Testis (tissue), 3 donors: ENCODE measurements around the gene DNAJC10. TPM values are rescaled to one million over a fixed set of nuclear protein-coding genes. Genes with fewer than 3 reads are reported as not detected.

ENCODE experiments used
- DNase-seq: peaks from one replicate; pipeline ENCODE4 v3.0.0-alpha.2; 2019
- H3K27ac ChIP-seq, 2 donors: fragments of 200-600 bp; sonication (generic); one replicate each; pipeline ENCODE4 v1.5.1; 2019
- H3K27me3 ChIP-seq: fragments of 200-600 bp; sonication (generic); one replicate; pipeline ENCODE4 v1.5.1; 2019
- H3K36me3 ChIP-seq: fragments of 200-600 bp; sonication (generic); one replicate; pipeline ENCODE4 v1.5.1; 2017; ENCODE audit warnings: low read depth; ENCODE audit errors: missing control alignments
- H3K4me1 ChIP-seq: fragments of 200-600 bp; sonication (generic); one replicate; pipeline ENCODE4 v1.5.1; 2019
- H3K4me3 ChIP-seq, 2 donors: fragments of 200-600 bp; sonication (generic); one replicate each; pipeline ENCODE4 v1.5.1; 2017 to 2019
- H3K9me3 ChIP-seq: fragments of 200-600 bp; sonication (generic); one replicate; pipeline ENCODE4 v1.5.1; 2017
- CTCF ChIP-seq, 3 experiments: fragments of 450-650 bp in 2 of 3; fragments of 200-600 bp in 1 of 3; sonication (generic) in 1 of 3; IDR thresholded peaks; one replicate each; pipeline ENCODE4 v1.5.1; 2016 to 2019; ENCODE audit warnings: antibody characterized with exemption in 3 of 3, mild to moderate bottlenecking in 2 of 3, moderate library complexity in 1 of 3
- POLR2A ChIP-seq: fragments of 450-650 bp; IDR thresholded peaks from one replicate; pipeline ENCODE4 v1.6.1; 2017; ENCODE audit warnings: antibody characterized with exemption, mild to moderate bottlenecking, moderate library complexity
- WGBS, 2 donors: methylation state at CpG; one replicate each; pipeline ENCODE4 v1.1.5; 2018; 5-methylcytosine and 5-hydroxymethylcytosine counted together
- intact Hi-C: fragments of 100-400 bp; cut with DNase I; formaldehyde crosslinking; loops from one replicate; pipeline ENCODE4 v1.15.1; 2023; ENCODE audit warnings: low total_unique reads
- polyA plus RNA-seq: library from polyadenylated mRNA; stranded (reverse); fragments of 350-450 nt; fragmentation: Illumina TruSeq; extraction: RNeasy Lipid Tissue Mini Kit (QIAGEN cat#74804); gene quantifications from one replicate; pipeline ENCODE4 v1.2.3, GENCODE V29; 2014; ENCODE audit warnings: low read depth, low replicate concordance; ENCODE audit not compliant: insufficient read depth
- small RNA-seq, 2 donors: library from RNA; depleted of rRNA; stranded (forward); fragments of <200 nt; gene quantifications; one replicate each; pipeline ENCODE3, GENCODE V24; 2016
- total RNA-seq, 2 donors: library from RNA; depleted of rRNA; stranded (reverse); fragments of >200 nt; gene quantifications; one replicate each; pipeline ENCODE4 v1.2.3, GENCODE V29; 2016

Gene DNAJC10
- total and polyA plus RNA-seq, 3 donors from 2014 or later: 51.0 to 91.3 (median 81.4) TPM

GRCh38 chr2:182834293-182834692, 118.2 kb downstream of the DNAJC10 start:
- no peak for DNase-seq
- Histone ChIP-seq H3K27me3 (no peaks in the 10 kb centered on the region), H3K4me3 (no peak overlapping the region), H3K36me3 (no peaks in the 10 kb centered on the region), H3K9me3 (no peaks in the 10 kb centered on the region), H3K27ac (no peak overlapping the region), H3K4me1 (no peaks in the 10 kb centered on the region)
- 68 to 74% methylated on average over 1 of the region's 1 CpG for WGBS, 2 donors
- intact Hi-C loops: no loop called here
- no peak for TF ChIP-seq POLR2A
- TF ChIP-seq CTCF (IDR thresholded peaks at IDR 0.05): no peak

DNA sequence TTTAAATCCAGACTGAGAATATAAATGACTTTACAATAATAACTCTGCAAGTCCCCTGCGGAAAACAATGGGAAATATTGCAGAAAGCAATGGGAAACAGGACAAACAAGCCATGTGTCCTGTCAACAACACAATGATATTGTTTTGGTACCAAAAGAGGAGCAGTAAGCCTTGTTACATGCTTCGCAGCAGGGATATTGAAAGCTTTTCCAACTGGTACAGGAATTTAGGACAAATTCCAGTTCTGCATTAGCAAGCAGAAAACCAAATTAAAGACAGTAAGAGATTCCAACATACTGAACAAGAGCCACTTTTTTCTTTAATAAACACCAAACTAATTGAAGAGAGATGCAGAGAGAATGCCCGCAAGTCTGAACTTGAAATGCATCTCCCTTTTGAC, 120.4 kb downstream of the DNAJC10 start:
- Histone ChIP-seq H3K9me3 (no peaks in the 10 kb centered on the region), H3K36me3 (no peaks in the 10 kb centered on the region), H3K4me3 (no peak overlapping the region), H3K4me1 (no peaks in the 10 kb centered on the region), H3K27me3 (no peaks in the 10 kb centered on the region), H3K27ac (no peak overlapping the region)
- WGBS, 2 donors: 78% methylated on average over 3 of the region's 3 CpGs
- no peak for DNase-seq
- TF ChIP-seq POLR2A: no peak
- TF ChIP-seq CTCF (IDR thresholded peaks at IDR 0.05): no peak
- intact Hi-C loops: no loop called here

Small RNA genes within 50 kb of the gene (small RNA-seq; reads per million reads assigned to genes)
- 0 reads per million in 2 donors for gene RF00019

Other genes with a start within 250 kb of the DNAJC10 start
- 10 to 100 TPM in 1 of 2 donors, 1 to 10 TPM in 1; 8.4 to 25.9 TPM for gene FRZB, start 150.4 kb downstream of the DNAJC10 start, total RNA-seq
- gene FRZB, start 150.4 kb downstream of the DNAJC10 start, polyA plus RNA-seq: 21.3 TPM